GM12878 (cell line): ENCODE data around the gene CXorf58. TPM values are rescaled to one million over a fixed set of nuclear protein-coding genes. Genes with fewer than 3 reads are reported as not detected.

Experiments
- ATAC-seq: fragments of 200-7000 bp; cut with Tn5 transposase; 3 replicates; pipeline ENCODE4 v1.9.1; 2020; ENCODE audit warnings: mild to moderate bottlenecking, moderate library complexity
- BruUV-seq: library from RNA; stranded (reverse); fragments of 400-500 nt; replicated peaks from 2 replicates; lab custom pipeline; 2021; lab: Mats Ljungman, UMichigan
- CTCF ChIA-PET: fragments of 300-600 bp; sonication (Branson Sonifier 250); formaldehyde crosslinking; extraction: SDS; loops from one replicate; lab custom pipeline; 2021; ENCODE audit warnings: inconsistent platforms; lab: Yijun Ruan, JAX
- POLR2A ChIA-PET: fragments of 350-600 bp; formaldehyde crosslinking; extraction: SDS; loops from one replicate; lab custom pipeline; 2021; ENCODE audit warnings: inconsistent platforms; lab: Charles Lee
- RAD21 ChIA-PET: fragments of 300-600 bp; sonication (Branson Sonifier 250); formaldehyde crosslinking; loops from one replicate; lab custom pipeline; 2023; ENCODE audit warnings: antibody characterized with exemption; ENCODE audit not compliant: unreplicated experiment; lab: Charles Lee
- SMC1A ChIA-PET: fragments of 300-600 bp; sonication (Branson Sonifier 250); formaldehyde crosslinking; loops from one replicate; lab custom pipeline; 2023; ENCODE audit not compliant: unreplicated experiment, uncharacterized antibody; lab: Charles Lee
- DNase-seq: peaks from one replicate; pipeline ENCODE4 v3.0.0-alpha.2; 2011; ENCODE audit warnings: low read depth, low spot score
- FAIRE-seq: peaks from 3 replicates; lab custom pipeline; 2011; peaks lifted over from hg19 to GRCh38; lab: Jason Lieb, UNC
- H2AFZ ChIP-seq: 2 replicates; pipeline ENCODE4 v1.6.0; 2011; ENCODE audit warnings: low read depth, low read length, control low read depth; ENCODE audit not compliant: control insufficient read depth
- H3K27ac ChIP-seq: 2 replicates; pipeline ENCODE4 v1.5.1; 2011; ENCODE audit warnings: control low read depth; ENCODE audit not compliant: control insufficient read depth, insufficient read depth
- H3K27me3 ChIP-seq, 2 experiments: replicated peaks in 1 of 2; 2 replicates each; pipeline versions ENCODE4 v1.6.0 to v1.6.1; 2011; ENCODE audit warnings: low read length in 1 of 2; ENCODE audit not compliant: control insufficient read depth in 2 of 2, insufficient read depth in 2 of 2
- H3K36me3 ChIP-seq, 2 experiments: 2 replicates each; pipeline ENCODE4 v1.5.1; 2011; ENCODE audit warnings: low read length in 1 of 2; ENCODE audit not compliant: control insufficient read depth in 2 of 2, insufficient read depth in 2 of 2
- H3K4me1 ChIP-seq: 2 replicates; pipeline ENCODE4 v1.6.1; 2011; ENCODE audit warnings: mild to moderate bottlenecking, low read length, moderate library complexity, mixed read lengths; ENCODE audit not compliant: control insufficient read depth, insufficient read depth
- H3K4me2 ChIP-seq: 2 replicates; pipeline ENCODE4 v1.6.0; 2011; ENCODE audit warnings: control low read depth; ENCODE audit not compliant: control insufficient read depth, insufficient read depth
- H3K4me3 ChIP-seq: fragments of 200-600 bp; sonication (generic); 2 replicates; pipeline ENCODE4 v1.5.1; 2016
- H3K79me2 ChIP-seq: 2 replicates; pipeline ENCODE4 v1.6.0; 2011; ENCODE audit warnings: low read length; ENCODE audit not compliant: control insufficient read depth, insufficient read depth
- H3K9ac ChIP-seq: 2 replicates; pipeline ENCODE4 v1.8.0; 2011; ENCODE audit warnings: low read length, control low read depth, mixed read lengths; ENCODE audit not compliant: control insufficient read depth, insufficient read depth
- H3K9me3 ChIP-seq: replicated peaks from 3 replicates; pipeline ENCODE4 v1.5.1; 2011; ENCODE audit warnings: mild to moderate bottlenecking, low read length; ENCODE audit not compliant: control insufficient read depth, insufficient read depth
- H4K20me1 ChIP-seq: 2 replicates; pipeline ENCODE4 v1.6.0; 2011; ENCODE audit not compliant: control insufficient read depth, insufficient read depth
- NR2F1 ChIP-seq: fragments of 450-650 bp; conservative IDR thresholded peaks from 2 replicates; pipeline ENCODE4 v1.6.1; 2017; ENCODE audit warnings: mild to moderate bottlenecking
- RAD51 ChIP-seq: fragments of 450-650 bp; IDR thresholded peaks from 2 replicates; pipeline ENCODE4 v1.6.1; 2016; ENCODE audit warnings: moderate library complexity, mild to moderate bottlenecking, inconsistent platforms
- ZBTB4 ChIP-seq: fragments of 450-650 bp; formaldehyde crosslinking; IDR thresholded peaks from 2 replicates; pipeline ENCODE4 v1.4.0; 2022; ENCODE audit warnings: mild to moderate bottlenecking, moderate library complexity
- WGBS: methylation state at CpG from one replicate; pipeline ENCODE4 v1.1.6; 2016; ENCODE audit warnings: low lambda C conversion rate; ENCODE audit not compliant: insufficient replicate concordance, insufficient coverage; ENCODE audit errors: missing lambda C conversion rate; 5-methylcytosine and 5-hydroxymethylcytosine counted together
- in situ Hi-C: fragments of 300-500 bp; cut with MboI; formaldehyde crosslinking; loops from 9 replicates; pipeline ENCODE4 v1.14.3; 2018; ENCODE audit warnings: mixed read lengths
- intact Hi-C: fragments of 100-400 bp; cut with micrococcal nuclease; formaldehyde crosslinking; loops from one replicate; pipeline ENCODE4 v1.14.2; 2022; ENCODE audit not compliant: unreplicated experiment
- polyA plus RNA-seq, 11 experiments: library from polyadenylated mRNA; depleted of rRNA in 4 of 11; unstranded in 6 of 11; stranded (reverse) in 5 of 11; fragments of >200 nt; fragmentation: Nextera tagmentation in 4 of 11; fragmentation: Illumina TruSeq in 1 of 11; extraction: Ambion mirVana in 4 of 11; extraction: Trizol in 1 of 11; gene quantifications; 1 replicate in 1 of 11; 2 replicates in 10 of 11; pipeline versions ENCODE4 v1.2.1 to v1.2.3, GENCODE V29; 2011 to 2016; ENCODE audit warnings: inconsistent platforms in 2 of 11, missing spikeins in 2 of 11, low read depth in 1 of 11
- total RNA-seq, 4 experiments: library from RNA; depleted of rRNA in 3 of 4; stranded (reverse); fragments of >200 nt in 3 of 4; fragmentation: Illumina TruSeq in 1 of 4; extraction: Trizol in 1 of 4; gene quantifications; 2 replicates each; pipeline versions ENCODE4 v1.2.1 to v1.2.3, GENCODE V29; 2013 to 2021

The CXorf58 gene
- total and polyA plus RNA-seq, 10 of the 15 experiments (the other 5 are each of a cell fraction or from before 2014, with no cell fraction given), result 0.10 to 0.24 (median 0.13) TPM; not detected in 5

GRCh38 chrX:23870041-23870440 lies 37.8 kb upstream of the CXorf58 start:
- Histone ChIP-seq H3K79me2 (no peaks in the 10 kb centered on the region), H3K9me3 (no peaks in the 10 kb centered on the region), H3K27me3 (no peaks in the 10 kb centered on the region), H3K27ac (no peak overlapping the region), H3K4me1 (no peaks in the 10 kb centered on the region), H3K4me2 (no peak overlapping the region), H3K9ac (no peak overlapping the region), H3K4me3 (no peak overlapping the region), H2AFZ (no peak overlapping the region), H3K36me3 (no peaks in the 10 kb centered on the region), H4K20me1 (no peaks in the 10 kb centered on the region)
- in situ Hi-C loops (no loop called here), intact Hi-C loops (no loop called here)
- ChIA-PET CTCF (no interaction called here), POLR2A (interaction anchor here (0.7 kb wide), 1 partner anchor 365 kb away, joined by 3 read pairs; no protein-coding TSS in a partner anchor), SMC1A (interaction anchor here (1.1 kb wide), 1 partner anchor 21 kb away, joined by 3 read pairs; no protein-coding TSS in a partner anchor), RAD21 (no interaction called here)
- 45% methylated on average over 2 of the region's 2 CpGs for WGBS
- ATAC-seq (no peak), FAIRE-seq (no peak), DNase-seq (no peak)
- no TSS peak for BruUV-seq
- TF ChIP-seq RAD51, result no peak
- TF ChIP-seq NR2F1, result no peak
- TF ChIP-seq ZBTB4, result no peak
